Loucy (cell line): ENCODE measurements around the gene CBARP.

Source experiments
- H2AFZ ChIP-seq: fragments of 200-600 bp; sonication (generic); 2 replicates; pipeline ENCODE4 v1.6.0; 2016; ENCODE audit warnings: antibody characterized with exemption, mild to moderate bottlenecking, low read length, moderate library complexity
- H3F3A ChIP-seq: fragments of 200-600 bp; 2 replicates; pipeline ENCODE4 v1.6.0; 2016; ENCODE audit warnings: antibody characterized with exemption, low read depth, mild to moderate bottlenecking
- H3K27me3 ChIP-seq: fragments of 200-600 bp; sonication (generic); 2 replicates; pipeline ENCODE4 v1.6.1; 2014; ENCODE audit warnings: low read length, mild to moderate bottlenecking; ENCODE audit not compliant: insufficient read depth, poor library complexity, severe bottlenecking
- H3K36me3 ChIP-seq: fragments of 200-600 bp; sonication (generic); 2 replicates; pipeline ENCODE4 v1.6.1; 2016; ENCODE audit warnings: low read length; ENCODE audit not compliant: insufficient read depth
- H3K4me1 ChIP-seq: fragments of 200-600 bp; sonication (generic); 2 replicates; pipeline ENCODE4 v1.5.1; 2014; ENCODE audit warnings: low read length, mild to moderate bottlenecking; ENCODE audit not compliant: insufficient read depth, poor library complexity, severe bottlenecking
- H3K4me2 ChIP-seq: fragments of 200-600 bp; sonication (generic); 2 replicates; pipeline ENCODE4 v1.6.0; 2014; ENCODE audit warnings: antibody characterized with exemption, low read length, low read depth, mild to moderate bottlenecking; ENCODE audit not compliant: poor library complexity, severe bottlenecking
- H3K4me3 ChIP-seq: fragments of 200-600 bp; sonication (generic); 2 replicates; pipeline ENCODE4 v1.5.1; 2014; ENCODE audit warnings: low read length, mild to moderate bottlenecking, mixed read lengths; ENCODE audit not compliant: poor library complexity, severe bottlenecking
- H3K79me2 ChIP-seq: fragments of 200-600 bp; sonication (generic); 2 replicates; pipeline ENCODE4 v1.6.1; 2014; ENCODE audit warnings: low read length; ENCODE audit not compliant: insufficient read depth
- H3K9ac ChIP-seq: fragments of 200-600 bp; sonication (generic); 2 replicates; pipeline ENCODE4 v1.6.0; 2014; ENCODE audit warnings: mild to moderate bottlenecking, low read depth, low read length, moderate library complexity; ENCODE audit not compliant: poor library complexity, severe bottlenecking
- H3K9me2 ChIP-seq: fragments of 200-600 bp; sonication (generic); replicated peaks from 2 replicates; pipeline ENCODE4 v1.6.1; 2016; ENCODE audit warnings: low read depth, low read length, mixed read lengths
- H3K9me3 ChIP-seq: fragments of 200-600 bp; sonication (generic); 2 replicates; pipeline ENCODE4 v1.6.1; 2014; ENCODE audit warnings: mild to moderate bottlenecking, antibody characterized with exemption, low read length, low read depth; ENCODE audit not compliant: insufficient read depth
- H4K20me1 ChIP-seq: fragments of 200-600 bp; sonication (generic); 2 replicates; pipeline ENCODE4 v1.6.0; 2014; ENCODE audit warnings: antibody characterized with exemption, low read length, mild to moderate bottlenecking; ENCODE audit not compliant: insufficient read depth, poor library complexity, severe bottlenecking
- EZH2phosphoT487 ChIP-seq: fragments of 200-600 bp; IDR thresholded peaks from 2 replicates; pipeline ENCODE4 v1.6.1; 2018; ENCODE audit warnings: antibody characterized with exemption, mild to moderate bottlenecking, moderate library complexity, borderline replicate concordance
- TF ChIP-seq, protein P1 (sequence below): fragments of 200-600 bp; sonication (generic); conservative IDR thresholded peaks from 2 replicates; pipeline ENCODE4 v1.5.1; 2014; ENCODE audit warnings: mild to moderate bottlenecking, antibody characterized with exemption, low read length

The CBARP gene

DNA sequence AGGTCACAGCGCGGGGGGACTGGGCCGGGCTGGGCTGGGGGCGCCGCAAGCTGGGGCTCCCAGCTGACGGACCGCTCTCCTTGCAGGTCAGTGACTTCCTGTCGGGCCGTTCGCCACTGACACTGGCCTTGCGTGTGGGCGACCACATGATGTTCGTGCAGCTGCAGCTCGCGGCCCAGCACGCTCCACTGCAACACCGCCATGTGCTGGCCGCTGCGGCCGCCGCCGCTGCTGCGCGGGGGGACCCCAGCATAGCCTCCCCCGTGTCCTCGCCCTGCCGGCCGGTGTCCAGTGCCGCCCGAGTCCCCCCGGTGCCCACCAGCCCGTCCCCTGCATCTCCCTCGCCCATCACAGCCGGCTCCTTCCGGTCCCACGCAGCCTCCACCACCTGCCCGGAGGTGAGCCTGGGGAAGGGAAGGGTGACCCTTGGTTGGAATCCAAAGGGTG is 16.3 kb upstream of the CBARP start:
- Histone ChIP-seq H3K4me1 (peaks cover 21% of the 10 kb centered on the region), H2AFZ (no peak overlapping the region), H3K9me2 (no peaks in the 10 kb centered on the region), H3K36me3 (peaks cover 42% of the 10 kb centered on the region; the same call in 1 of the 2 replicates), H3K9ac (no peak overlapping the region), H3K79me2 (peaks cover 85% of the 10 kb centered on the region), H3K4me3 (peak overlapping the region; percentile 90), H3K27me3 (no peaks in the 10 kb centered on the region), H3F3A (peaks cover 8% of the 10 kb centered on the region; the same call in 1 of the 2 replicates), H3K4me2 (peak overlapping the region; percentile 98), H3K9me3 (no peaks in the 10 kb centered on the region), H4K20me1 (peaks cover 79% of the 10 kb centered on the region)
- no peak for TF ChIP-seq EZH2phosphoT487
- TF ChIP-seq, protein P1, sequence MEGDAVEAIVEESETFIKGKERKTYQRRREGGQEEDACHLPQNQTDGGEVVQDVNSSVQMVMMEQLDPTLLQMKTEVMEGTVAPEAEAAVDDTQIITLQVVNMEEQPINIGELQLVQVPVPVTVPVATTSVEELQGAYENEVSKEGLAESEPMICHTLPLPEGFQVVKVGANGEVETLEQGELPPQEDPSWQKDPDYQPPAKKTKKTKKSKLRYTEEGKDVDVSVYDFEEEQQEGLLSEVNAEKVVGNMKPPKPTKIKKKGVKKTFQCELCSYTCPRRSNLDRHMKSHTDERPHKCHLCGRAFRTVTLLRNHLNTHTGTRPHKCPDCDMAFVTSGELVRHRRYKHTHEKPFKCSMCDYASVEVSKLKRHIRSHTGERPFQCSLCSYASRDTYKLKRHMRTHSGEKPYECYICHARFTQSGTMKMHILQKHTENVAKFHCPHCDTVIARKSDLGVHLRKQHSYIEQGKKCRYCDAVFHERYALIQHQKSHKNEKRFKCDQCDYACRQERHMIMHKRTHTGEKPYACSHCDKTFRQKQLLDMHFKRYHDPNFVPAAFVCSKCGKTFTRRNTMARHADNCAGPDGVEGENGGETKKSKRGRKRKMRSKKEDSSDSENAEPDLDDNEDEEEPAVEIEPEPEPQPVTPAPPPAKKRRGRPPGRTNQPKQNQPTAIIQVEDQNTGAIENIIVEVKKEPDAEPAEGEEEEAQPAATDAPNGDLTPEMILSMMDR, result no peak

DNA sequence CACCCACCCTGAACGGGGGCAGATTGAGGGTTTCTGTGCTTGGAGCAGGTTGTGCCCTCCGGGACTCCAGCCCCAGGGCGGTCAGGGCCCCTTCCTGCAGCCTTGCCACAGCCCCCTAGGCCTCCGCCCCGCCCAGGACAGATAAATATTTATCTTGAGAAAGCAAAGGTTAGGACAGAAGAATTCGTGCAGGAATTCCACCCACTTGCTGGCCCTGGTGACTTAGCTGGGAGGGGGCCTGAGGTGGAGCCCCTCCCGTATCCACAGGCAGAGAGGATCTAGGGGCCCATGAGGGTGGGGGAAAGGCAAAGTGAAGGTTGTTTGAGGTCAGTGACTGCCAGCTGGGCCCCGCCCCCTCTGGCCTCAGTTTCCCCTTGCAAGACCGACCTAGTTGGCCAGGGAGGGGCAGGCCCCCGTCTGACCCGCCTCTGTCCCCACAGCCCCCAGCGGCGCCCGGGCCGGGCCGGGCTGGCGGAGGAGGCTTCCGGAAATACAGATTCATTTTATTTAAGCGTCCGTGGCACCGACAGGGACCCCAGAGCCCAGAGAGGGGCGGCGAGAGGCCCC is 15.8 kb upstream of the CBARP start:
- no peaks in the 10 kb centered on the region for H3K9me3 ChIP-seq
- peaks cover 8% of the 10 kb centered on the region; the same call in 1 of the 2 replicates for H3F3A ChIP-seq
- H3K79me2 ChIP-seq, result peaks cover 84% of the 10 kb centered on the region
- peaks cover 16% of the 10 kb centered on the region for H3K4me1 ChIP-seq
- TF ChIP-seq, protein P1, result no peak
- H3K9me2 ChIP-seq, result no peaks in the 10 kb centered on the region
- peak overlapping the region; percentile 95 for H3K9ac ChIP-seq
- H3K27me3 ChIP-seq, result no peaks in the 10 kb centered on the region
- peak overlapping the region; percentile 90 for H3K4me3 ChIP-seq
- H2AFZ ChIP-seq, result no peak overlapping the region
- peaks cover 42% of the 10 kb centered on the region; the same call in 1 of the 2 replicates for H3K36me3 ChIP-seq
- peak overlapping the region; percentile 98 for H3K4me2 ChIP-seq
- peaks cover 74% of the 10 kb centered on the region for H4K20me1 ChIP-seq

DNA sequence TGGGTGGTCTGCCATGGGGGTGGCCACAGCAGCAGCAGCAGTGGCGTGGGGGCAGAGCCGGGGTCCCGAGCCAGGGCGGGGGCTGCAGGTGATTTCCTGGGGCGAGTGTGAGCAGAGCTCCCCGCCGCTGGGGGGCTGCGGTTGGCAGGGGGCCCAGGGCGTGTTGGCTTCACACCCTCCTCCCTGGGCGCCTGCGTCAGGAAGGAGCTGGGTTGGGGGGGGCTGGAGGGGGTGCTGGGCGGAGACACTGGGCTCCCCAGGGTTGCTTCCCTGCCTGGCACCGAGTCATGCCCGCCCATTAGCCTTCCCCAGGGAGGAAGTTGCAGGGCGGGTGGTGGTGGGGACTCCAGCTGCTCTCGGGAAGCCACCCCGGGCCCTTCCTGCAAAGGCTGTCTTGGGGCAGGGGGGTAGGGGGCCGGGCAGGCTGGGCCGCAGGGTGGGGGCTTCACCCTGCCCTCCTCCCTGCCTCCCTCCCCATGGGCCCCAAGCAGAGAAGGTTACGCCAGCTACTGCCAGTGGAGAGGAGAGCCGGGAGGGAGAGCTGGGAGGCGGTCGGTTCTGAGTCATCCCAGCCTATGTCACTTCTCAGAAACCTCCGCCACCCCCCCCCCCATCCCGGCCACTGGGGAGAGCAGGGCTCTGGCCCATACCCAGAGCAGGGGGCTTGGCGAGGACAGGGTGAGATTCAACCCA is 15.2 kb upstream of the CBARP start:
- H4K20me1 ChIP-seq, result peaks cover 68% of the 10 kb centered on the region
- peak overlapping the region; percentile 90 for H3K4me3 ChIP-seq
- H3K27me3 ChIP-seq, result no peaks in the 10 kb centered on the region
- peaks cover 37% of the 10 kb centered on the region; the same call in 1 of the 2 replicates for H3K36me3 ChIP-seq
- H3K4me2 ChIP-seq, result peak overlapping the region; percentile 98
- peaks cover 8% of the 10 kb centered on the region; the same call in 1 of the 2 replicates for H3F3A ChIP-seq
- peaks cover 78% of the 10 kb centered on the region for H3K79me2 ChIP-seq
- peak overlapping the region; percentile 95 for H3K9ac ChIP-seq
- H3K9me2 ChIP-seq, result no peaks in the 10 kb centered on the region
- no peak for TF ChIP-seq EZH2phosphoT487
- TF ChIP-seq, protein P1, result no peak
- no peaks in the 10 kb centered on the region for H3K9me3 ChIP-seq
- H2AFZ ChIP-seq, result no peak overlapping the region
- peaks cover 16% of the 10 kb centered on the region for H3K4me1 ChIP-seq
